Stimulated activated CD8-positive, alpha-beta memory T cell treated with anti-CD3 and anti-CD28 coated beads, Interleukin-4, amount 100 ng/mL, for 4 hours (primary cell): ENCODE measurements around the gene GLI1.
"Not testable (repeated sequence)": the region's sequence is repeated elsewhere in the genome, so short reads cannot be mapped to it uniquely, and the experiment has no call there.

Experiments
- DNase-seq, 2 donors: peaks; one replicate each; pipeline ENCODE4 v3.0.0-alpha.2; 2020; ENCODE audit warnings: low read depth in 2 of 2, low spot score in 1 of 2

GLI1 gene

DNA sequence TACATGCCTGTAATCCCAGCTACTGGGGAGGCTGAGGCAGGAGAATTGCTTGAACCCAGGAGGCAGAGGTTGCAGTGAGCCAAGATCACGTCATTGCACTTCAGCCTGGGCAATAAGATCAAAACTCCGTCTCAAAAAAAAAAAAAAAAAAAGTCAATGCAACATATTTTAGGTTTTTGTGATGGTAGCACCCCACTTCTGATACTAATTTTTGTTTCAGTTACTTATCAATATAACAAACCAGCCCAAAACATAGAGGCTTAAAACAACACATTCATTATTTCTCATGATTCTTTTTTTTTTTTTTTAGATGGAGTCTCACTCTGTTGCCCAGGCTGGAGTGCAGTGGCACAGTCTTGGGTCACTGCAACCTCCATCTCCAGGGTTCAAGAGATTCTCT lies 18.2 kb upstream of the GLI1 start:
- DNase-seq = not testable (repeated sequence)

DNA sequence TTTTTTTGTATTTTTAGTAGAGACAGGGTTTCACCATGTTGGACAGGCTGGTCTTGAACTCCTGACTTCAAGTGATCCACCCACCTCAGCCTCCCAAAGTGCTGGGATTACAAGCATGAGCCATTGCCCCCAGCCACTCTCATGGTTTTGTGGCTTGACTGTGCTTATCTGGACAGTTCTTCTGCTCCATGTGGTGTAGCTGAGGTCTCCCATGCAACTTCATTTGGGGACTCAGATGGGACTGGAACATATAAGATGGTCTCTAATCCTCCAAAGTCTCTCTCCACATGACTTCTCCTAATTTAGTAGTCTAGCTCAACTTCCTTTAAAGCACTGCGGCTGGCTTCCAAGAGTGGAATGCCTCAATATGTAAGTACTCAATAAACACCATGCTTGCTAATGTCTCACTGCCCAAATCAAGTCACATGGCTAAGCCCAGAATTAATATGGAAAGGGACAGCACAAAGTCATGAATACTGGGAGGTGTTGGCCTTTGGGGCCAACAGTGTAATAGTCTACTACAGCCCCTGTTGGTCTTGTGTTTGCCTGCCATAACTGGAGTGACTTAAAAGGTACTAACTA lies 17.6 kb upstream of the GLI1 start:
- no peak for DNase-seq

GRCh38 chr12:57444337-57444736 lies 15.2 kb upstream of the GLI1 start:
- DNase-seq = not testable (repeated sequence)

GRCh38 chr12:57444744-57445143 lies 14.8 kb upstream of the GLI1 start:
- no peak for DNase-seq

- no peak for DNase-seq
Observed at GRCh38 chr12:57446292-57446960, 13.2 kb upstream of the GLI1 start.

- no peak for DNase-seq
Observed at GRCh38 chr12:57448669-57449068, 10.9 kb upstream of the GLI1 start.

- DNase-seq = no peak
Observed at GRCh38 chr12:57449375-57449774, 10.2 kb upstream of the GLI1 start.

DNA sequence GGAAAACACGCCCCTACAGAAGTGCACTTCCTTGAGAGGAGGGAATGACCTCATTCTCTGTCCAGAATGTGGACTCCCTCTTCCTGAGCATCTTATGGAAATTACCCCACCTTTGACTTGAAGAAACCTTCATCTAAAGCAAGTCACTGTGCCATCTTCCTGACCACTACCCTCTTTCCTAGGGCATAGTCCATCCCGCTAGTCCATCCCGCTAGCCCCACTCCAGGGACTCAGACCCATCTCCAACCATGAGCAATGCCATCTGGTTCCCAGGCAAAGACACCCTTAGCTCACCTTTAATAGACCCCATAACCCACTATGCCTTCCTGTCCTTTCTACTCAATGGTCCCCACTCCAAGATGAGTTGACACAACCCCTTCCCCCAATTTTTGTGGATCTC lies 9.5 kb upstream of the GLI1 start:
- DNase-seq = no peak

DNA sequence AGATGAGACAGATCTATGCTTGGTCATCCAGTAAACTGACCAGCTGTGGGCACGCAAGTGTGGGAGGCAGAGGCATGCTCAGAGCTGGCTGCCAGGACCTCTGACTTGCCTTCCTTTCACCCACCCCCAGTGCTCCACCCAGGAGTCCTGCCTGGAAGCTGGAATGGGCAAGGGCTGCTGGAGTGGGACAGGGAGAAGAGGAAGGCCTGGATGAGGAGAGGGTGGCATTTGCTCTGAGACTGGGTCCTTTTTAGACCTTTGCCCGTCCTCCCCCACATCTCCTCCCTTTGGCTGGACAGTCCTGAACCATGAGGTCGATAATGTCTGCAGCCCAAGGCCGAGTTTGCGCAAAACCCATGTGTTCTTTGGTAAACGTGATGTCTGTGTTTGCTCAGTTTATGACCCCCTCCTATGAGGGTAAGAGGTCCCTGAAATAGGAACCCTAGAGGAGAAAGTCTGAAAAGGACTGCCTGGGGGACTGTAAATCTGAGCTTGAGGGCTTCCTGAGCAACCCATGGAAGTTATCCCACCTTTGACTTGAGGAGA lies 8.3 kb upstream of the GLI1 start:
- DNase-seq = no peak

- no peak for DNase-seq
Observed at GRCh38 chr12:57452181-57452936, 7.2 kb upstream of the GLI1 start.

GRCh38 chr12:57452937-57453509 lies 6.6 kb upstream of the GLI1 start:
- no peak for DNase-seq

DNA sequence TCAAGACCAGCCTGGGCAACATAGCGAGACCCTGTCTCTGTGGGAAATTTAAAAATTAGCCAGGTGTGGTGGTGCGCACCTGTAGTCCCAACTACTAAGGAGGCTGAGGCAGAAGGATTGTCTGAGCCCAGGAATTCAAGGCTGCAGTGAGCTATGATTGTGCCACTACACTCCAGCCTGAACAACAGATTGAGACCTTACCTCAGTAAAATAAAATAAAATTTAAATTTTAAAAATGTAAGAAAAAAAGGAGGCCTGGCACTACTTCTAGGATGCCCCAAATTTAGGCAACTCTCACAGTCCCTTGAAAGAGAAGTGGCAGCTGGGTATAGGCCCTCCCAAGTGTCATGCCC lies 5.4 kb upstream of the GLI1 start:
- DNase-seq = no peak

DNA sequence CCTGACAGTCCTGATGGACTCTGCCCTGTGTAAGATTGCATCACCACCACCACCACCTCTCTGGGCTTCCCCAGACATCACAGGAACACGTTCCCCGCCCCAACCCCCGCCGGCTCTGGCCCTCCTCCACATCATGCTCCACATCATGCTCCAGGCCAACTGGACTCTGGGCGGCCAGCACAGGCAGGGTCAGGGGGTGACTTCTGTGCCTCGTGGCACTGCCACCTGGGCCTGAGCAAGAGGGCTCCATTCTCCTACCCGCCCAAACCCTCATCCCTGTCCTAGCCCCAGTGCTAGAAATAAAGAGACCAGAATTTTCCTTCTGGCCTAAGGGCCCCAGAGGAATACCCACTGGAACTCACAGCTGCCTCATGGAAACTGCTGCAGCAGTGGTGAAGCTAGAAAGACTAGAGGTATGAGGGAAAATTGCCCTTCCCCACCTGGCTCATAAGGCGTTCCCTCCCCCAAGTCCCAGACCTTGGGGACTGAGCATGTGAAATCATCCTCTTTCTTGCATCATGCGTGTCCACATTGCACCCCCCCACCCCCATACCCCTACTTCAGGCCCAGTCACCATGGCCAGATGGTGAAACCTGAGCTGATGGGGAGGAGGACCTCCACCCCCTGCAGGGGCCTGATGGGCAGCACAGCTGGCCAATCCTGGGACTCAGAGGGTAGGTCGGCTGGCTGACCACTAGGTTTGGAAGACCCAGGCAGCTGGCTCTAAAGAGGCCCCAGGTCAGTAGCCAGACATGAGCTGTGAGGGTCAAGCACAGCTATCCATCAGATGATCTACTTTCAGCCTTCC lies 4.8 kb upstream of the GLI1 start, which contains the start of gene INHBE:
Gene INHBE (plus strand): TSS at position 742 of the 808 bp plus-strand sequence. CDS start 230 bp downstream, outside the sequence.
- no peak for DNase-seq

DNA sequence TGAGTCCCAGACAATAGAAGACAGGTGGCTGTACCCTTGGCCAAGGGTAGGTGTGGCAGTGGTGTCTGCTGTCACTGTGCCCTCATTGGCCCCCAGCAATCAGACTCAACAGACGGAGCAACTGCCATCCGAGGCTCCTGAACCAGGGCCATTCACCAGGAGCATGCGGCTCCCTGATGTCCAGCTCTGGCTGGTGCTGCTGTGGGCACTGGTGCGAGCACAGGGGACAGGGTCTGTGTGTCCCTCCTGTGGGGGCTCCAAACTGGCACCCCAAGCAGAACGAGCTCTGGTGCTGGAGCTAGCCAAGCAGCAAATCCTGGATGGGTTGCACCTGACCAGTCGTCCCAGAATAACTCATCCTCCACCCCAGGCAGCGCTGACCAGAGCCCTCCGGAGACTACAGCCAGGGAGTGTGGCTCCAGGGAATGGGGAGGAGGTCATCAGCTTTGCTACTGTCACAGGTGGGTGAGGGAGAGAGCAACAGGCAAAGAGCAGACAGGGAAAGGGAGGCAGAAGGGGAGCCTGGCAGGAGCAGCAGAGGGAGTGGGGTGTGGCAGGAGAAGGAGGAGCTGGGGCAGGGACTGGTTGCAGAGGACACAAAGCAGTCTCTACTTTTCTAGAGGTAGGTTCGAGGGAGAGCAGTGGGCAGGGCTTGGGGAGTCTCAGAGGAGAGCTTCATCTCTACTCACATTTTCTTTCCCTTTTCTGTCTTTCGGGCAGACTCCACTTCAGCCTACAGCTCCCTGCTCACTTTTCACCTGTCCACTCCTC lies 4.0 kb upstream of the GLI1 start:
- no peak for DNase-seq

GRCh38 chr12:57456145-57456700 lies 3.4 kb upstream of the GLI1 start:
- no peak for DNase-seq

DNA sequence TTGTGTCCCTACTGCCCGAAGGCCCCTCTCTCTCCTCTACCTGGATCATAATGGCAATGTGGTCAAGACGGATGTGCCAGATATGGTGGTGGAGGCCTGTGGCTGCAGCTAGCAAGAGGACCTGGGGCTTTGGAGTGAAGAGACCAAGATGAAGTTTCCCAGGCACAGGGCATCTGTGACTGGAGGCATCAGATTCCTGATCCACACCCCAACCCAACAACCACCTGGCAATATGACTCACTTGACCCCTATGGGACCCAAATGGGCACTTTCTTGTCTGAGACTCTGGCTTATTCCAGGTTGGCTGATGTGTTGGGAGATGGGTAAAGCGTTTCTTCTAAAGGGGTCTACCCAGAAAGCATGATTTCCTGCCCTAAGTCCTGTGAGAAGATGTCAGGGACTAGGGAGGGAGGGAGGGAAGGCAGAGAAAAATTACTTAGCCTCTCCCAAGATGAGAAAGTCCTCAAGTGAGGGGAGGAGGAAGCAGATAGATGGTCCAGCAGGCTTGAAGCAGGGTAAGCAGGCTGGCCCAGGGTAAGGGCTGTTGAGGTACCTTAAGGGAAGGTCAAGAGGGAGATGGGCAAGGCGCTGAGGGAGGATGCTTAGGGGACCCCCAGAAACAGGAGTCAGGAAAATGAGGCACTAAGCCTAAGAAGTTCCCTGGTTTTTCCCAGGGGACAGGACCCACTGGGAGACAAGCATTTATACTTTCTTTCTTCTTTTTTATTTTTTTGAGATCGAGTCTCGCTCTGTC lies 2.7 kb upstream of the GLI1 start:
- no peak for DNase-seq

GRCh38 chr12:57458665-57459054 lies 925 bp upstream of the GLI1 start:
- DNase-seq = no peak

DNA sequence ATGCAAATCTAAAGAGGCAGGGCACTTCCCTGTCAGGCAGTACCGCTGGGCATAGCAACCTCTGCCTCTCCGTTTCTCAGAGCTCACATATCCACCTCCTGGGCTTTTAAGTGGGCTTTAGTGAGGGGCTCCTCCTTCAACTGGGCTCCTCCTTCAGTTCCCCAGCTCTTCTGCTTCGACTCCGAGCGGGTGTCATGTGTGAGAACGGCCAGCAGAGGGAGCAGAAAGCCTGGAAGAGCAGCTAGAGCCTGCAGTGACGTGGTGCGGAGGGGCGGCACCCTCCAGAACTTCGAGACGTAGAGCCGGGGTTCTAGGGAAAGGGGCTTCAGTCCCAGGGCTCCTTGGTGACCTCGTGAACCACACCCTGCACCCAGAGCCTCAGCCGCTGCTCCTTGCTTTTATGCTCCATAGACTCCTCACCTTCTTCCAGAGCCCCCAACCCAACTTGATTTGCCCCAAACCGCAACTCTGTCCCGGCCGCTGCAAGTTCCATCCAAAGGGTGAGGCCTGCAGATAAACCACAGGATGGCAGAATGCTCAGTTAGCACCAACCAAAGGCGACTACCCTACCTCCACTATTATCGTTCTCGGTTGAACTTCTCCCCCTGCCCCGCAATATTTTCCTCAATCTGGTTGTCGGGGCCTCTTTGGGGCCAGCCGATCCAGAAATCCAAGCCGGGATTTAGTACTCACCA lies 383 bp upstream of the GLI1 start:
- peak; percentile 82 to 83 for DNase-seq

- DNase-seq = no peak
Observed at GRCh38 chr12:57460468-57460784, 841 bp downstream of the GLI1 start.
